EH (cell line): ENCODE measurements around the gene SPEM2.
A peak's percentile ranks its signal among the peaks of the same experiment; 100 is the strongest.
"Not testable (repeated sequence)": the region's sequence is repeated elsewhere in the genome, so short reads cannot be mapped to it uniquely, and the experiment has no call there.

ENCODE experiments used
- DNase-seq: peaks from one replicate; pipeline ENCODE4 v3.0.0-alpha.2; 2015; ENCODE audit warnings: low read depth

SPEM2 gene

DNA sequence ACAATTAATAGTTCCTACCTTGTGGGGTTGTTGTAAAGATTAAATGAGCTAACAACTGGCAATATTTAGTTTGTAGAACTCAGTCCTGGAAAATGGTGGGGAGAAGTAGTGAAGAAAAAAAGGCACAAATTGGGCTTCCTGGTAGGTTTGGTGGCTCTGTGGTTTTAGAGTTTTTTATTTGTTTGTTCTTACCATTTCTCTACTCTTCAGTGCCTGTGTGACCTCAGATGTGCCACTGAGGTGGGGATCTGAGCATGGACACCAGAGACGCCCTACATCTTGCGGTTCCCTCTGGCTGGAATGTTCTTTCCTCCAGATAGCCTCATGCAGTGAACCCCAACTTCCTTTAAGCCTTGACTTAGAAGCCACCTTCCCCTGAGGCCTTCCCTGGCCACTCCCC lies 46.3 kb downstream of the SPEM2 start:
- no peak for DNase-seq

DNA sequence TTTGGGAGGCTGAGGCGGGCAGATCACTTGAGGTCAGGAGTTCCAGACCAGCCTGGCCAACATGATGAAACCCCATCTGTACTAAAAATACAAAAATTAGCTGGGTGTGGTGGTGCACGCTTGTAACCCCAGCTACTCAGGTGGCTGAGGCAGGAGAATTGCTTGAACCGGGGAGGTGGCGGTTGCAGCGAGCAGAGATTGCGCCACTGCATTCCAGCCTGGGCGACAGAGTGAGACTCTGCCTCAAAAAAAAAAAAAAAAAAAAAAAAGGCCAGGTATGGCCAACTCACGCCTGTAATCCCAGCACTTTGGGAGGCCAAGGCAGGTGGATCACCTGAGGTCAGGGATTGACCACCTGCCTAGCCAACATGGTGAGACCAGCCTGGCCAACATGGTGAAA lies 49.4 kb downstream of the SPEM2 start:
- DNase-seq, result not testable (repeated sequence)

DNA sequence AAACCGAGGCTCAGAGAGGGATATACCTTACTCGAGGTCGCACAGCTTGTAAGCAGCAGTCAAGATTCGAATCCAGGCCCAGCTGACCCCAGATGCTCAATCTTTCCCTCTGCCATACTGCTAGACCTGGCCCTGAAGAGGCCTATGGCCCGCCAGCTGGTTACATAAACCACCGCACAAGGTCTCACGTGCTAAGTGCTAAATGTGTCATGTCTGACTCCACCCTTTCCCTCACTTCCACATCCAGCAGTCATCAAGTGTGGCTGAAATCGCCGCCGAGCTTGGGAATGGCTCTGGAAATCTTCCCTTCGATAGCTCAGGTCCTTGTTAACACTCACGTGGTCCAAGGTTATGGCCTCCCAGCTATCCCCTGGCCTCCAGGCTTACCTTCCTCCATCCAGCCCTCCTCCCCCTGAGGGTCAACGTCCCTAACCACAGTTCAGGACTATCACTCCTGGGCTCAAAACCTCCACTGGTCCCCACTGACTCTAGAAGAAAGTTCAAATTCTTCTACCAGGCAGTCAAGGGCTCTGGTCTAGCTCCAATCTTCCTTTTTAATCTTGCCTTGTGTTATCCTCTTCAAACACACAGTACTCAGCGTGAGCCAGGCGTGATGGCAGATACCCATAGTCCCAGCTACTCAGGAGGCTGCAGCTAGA lies 50.5 kb downstream of the SPEM2 start:
- DNase-seq, result peak; percentile 63

DNA sequence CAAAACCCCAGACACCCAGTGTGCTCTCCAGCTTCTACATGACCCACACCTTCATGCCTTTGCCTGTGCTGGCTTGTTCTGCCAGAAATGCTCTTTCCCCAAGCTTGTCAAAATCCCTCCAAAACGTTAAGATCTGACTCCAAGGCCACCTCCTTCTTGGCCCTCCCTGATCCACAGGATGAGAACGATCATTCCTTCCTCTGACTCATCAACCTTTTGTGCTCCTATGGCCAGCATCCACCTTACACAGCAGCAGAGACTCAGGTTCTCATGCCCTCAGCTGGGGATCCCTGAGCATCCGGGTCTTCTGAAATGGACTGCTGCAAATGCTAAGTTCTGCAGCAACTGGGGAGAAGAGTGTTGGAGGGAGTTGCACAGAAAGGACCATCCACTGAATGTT lies 51.1 kb downstream of the SPEM2 start:
- peak; percentile 61 for DNase-seq

DNA sequence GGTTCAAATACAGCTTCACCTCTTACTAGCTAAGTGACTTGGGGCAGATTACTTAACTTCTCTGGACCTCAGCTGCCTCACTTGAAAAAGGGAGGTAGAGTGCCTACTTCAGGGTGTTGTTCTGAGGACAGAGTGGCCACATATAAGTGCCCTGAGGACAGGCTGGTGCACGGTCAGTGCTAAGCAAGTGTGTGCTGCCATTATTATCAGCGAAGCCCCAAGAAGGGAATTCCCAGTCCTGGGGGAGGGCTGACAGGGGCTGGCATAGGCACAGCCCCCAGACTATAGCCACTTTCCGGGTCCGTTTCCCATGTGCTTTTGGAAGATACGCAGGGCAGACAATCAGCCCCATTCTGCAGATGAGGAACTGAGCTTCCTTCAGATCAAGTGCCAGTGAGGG lies 51.5 kb downstream of the SPEM2 start:
- DNase-seq, result no peak
